Measurements from ENCODE around the gene IGF2.

GRCh38 chr11:2115308-2115707 lies 23.9 kb downstream of the IGF2 start:
- no peak for TF ChIP-seq ZNF274 (IDR thresholded peaks at IDR 0.05; ENCODE audit: low read depth, low read length)
- no peak for TF ChIP-seq YY1 (IDR thresholded peaks at IDR 0.05; ENCODE audit: insufficient read depth, insufficient read length)
- no peak for TF ChIP-seq SUZ12 (IDR thresholded peaks at IDR 0.05; ENCODE audit: extremely low read depth, insufficient read depth, insufficient read length)
